ENCODE data around the gene RPRML.
"Not testable (repeated sequence)": the region's sequence is repeated elsewhere in the genome, so short reads cannot be mapped to it uniquely, and the experiment has no call there.

RPRML gene

GRCh38 chr17:46979147-46979863 is at the start of gene RPRML:
TSS of gene RPRML (minus strand) at chr17:46979253. CDS start at chr17:46979007, 246 bp downstream.
- no peak for DNase-seq

GRCh38 chr17:47016966-47017365 is 37.9 kb upstream of the RPRML start:
- not testable (repeated sequence) for DNase-seq

GRCh38 chr17:47013341-47013740 is 34.3 kb upstream of the RPRML start:
- no peak for DNase-seq

- no peak for DNase-seq
Measured at GRCh38 chr17:47012457-47012856, 33.4 kb upstream of the RPRML start.

- DNase-seq = no peak
Measured at GRCh38 chr17:47009759-47010594, 30.9 kb upstream of the RPRML start.

GRCh38 chr17:47004906-47005305 is 25.9 kb upstream of the RPRML start:
- no peak for DNase-seq

GRCh38 chr17:47003864-47004263 is 24.8 kb upstream of the RPRML start:
- DNase-seq = not testable (repeated sequence)

GRCh38 chr17:46995841-46996571 is 17.0 kb upstream of the RPRML start:
- DNase-seq = no peak

GRCh38 chr17:46994993-46995392 is 15.9 kb upstream of the RPRML start:
- no peak for DNase-seq

GRCh38 chr17:46991617-46992016 is 12.6 kb upstream of the RPRML start:
- DNase-seq = no peak

GRCh38 chr17:46989637-46990431 is 10.8 kb upstream of the RPRML start:
- DNase-seq = no peak

- DNase-seq = not testable (repeated sequence)
Measured at GRCh38 chr17:46987927-46988326, 8.9 kb upstream of the RPRML start.

- no peak for DNase-seq
Measured at GRCh38 chr17:46986366-46986765, 7.3 kb upstream of the RPRML start.

GRCh38 chr17:46984892-46985291 is 5.8 kb upstream of the RPRML start:
- no peak for DNase-seq

- no peak for DNase-seq
Measured at GRCh38 chr17:46984341-46984740, 5.3 kb upstream of the RPRML start.

GRCh38 chr17:46983782-46984181 is 4.7 kb upstream of the RPRML start:
- no peak for DNase-seq

- no peak for DNase-seq
Measured at GRCh38 chr17:46982577-46982976, 3.5 kb upstream of the RPRML start.

GRCh38 chr17:46978489-46979146 is 435 bp downstream of the RPRML start:
- DNase-seq = no peak

GRCh38 chr17:46977750-46978488 is 1.1 kb downstream of the RPRML start:
- no peak for DNase-seq

- DNase-seq = no peak
Measured at GRCh38 chr17:46977348-46977747, 1.7 kb downstream of the RPRML start.

- no peak for DNase-seq
Measured at GRCh38 chr17:46976626-46977270, 2.3 kb downstream of the RPRML start.
